8988T (cell line): ENCODE data around the gene SEMA3B.
"Not testable (repeated sequence)": the region's sequence is repeated elsewhere in the genome, so short reads cannot be mapped to it uniquely, and the experiment has no call there.

Source experiments
- DNase-seq: peaks from one replicate; pipeline ENCODE4 v3.0.0; 2011

The SEMA3B gene

GRCh38 chr3:50260027-50260941 lies 8.7 kb upstream of the SEMA3B start:
- peak; percentile 100 for DNase-seq

- DNase-seq = no peak
Measured at GRCh38 chr3:50260942-50261441, 8.0 kb upstream of the SEMA3B start.

GRCh38 chr3:50261505-50261904 lies 7.4 kb upstream of the SEMA3B start:
- DNase-seq = no peak

- DNase-seq = not testable (repeated sequence)
Measured at GRCh38 chr3:50262200-50262599, 6.7 kb upstream of the SEMA3B start.

- no peak for DNase-seq
Measured at GRCh38 chr3:50262778-50263177, 6.2 kb upstream of the SEMA3B start.

GRCh38 chr3:50263478-50264382 lies 5.2 kb upstream of the SEMA3B start:
- DNase-seq = no peak

GRCh38 chr3:50264383-50264963 lies 4.5 kb upstream of the SEMA3B start:
- peak; percentile 82 for DNase-seq

GRCh38 chr3:50264964-50265485 lies 3.9 kb upstream of the SEMA3B start:
- DNase-seq = no peak

- no peak for DNase-seq
Measured at GRCh38 chr3:50265571-50265970, 3.4 kb upstream of the SEMA3B start.

GRCh38 chr3:50266017-50266416 lies 2.9 kb upstream of the SEMA3B start:
- DNase-seq = no peak

GRCh38 chr3:50266836-50267235 lies 2.1 kb upstream of the SEMA3B start:
- no peak for DNase-seq

GRCh38 chr3:50267280-50267913 lies 1.6 kb upstream of the SEMA3B start:
- DNase-seq = no peak

- no peak for DNase-seq
Measured at GRCh38 chr3:50268276-50268675, 671 bp upstream of the SEMA3B start.

- no peak for DNase-seq
Measured at GRCh38 chr3:50269460-50269859, 513 bp downstream of the SEMA3B start.

GRCh38 chr3:50269977-50270413 lies 1.0 kb downstream of the SEMA3B start:
- DNase-seq = no peak

- DNase-seq = no peak
Measured at GRCh38 chr3:50270422-50271224, 1.7 kb downstream of the SEMA3B start.

- no peak for DNase-seq
Measured at GRCh38 chr3:50271314-50271936, 2.5 kb downstream of the SEMA3B start.

- not testable (repeated sequence) for DNase-seq
Measured at GRCh38 chr3:50272538-50272910, 3.6 kb downstream of the SEMA3B start.

- DNase-seq = peak; percentile 100
Measured at GRCh38 chr3:50272911-50273688, 4.2 kb downstream of the SEMA3B start.

GRCh38 chr3:50273689-50274065 lies 4.7 kb downstream of the SEMA3B start:
- DNase-seq = no peak
